HG03469 (cell line): Measurements from ENCODE around the gene U2AF1.
"Not testable (repeated sequence)": the region's sequence is repeated elsewhere in the genome, so short reads cannot be mapped to it uniquely, and the experiment has no call there.

ENCODE experiments used
- ATAC-seq: cut with Tn5 transposase; IDR thresholded peaks from one replicate; pipeline ENCODE4 v1.9.1; 2021; ENCODE audit warnings: mild to moderate bottlenecking, moderate library complexity, moderate number of reproducible peaks; ENCODE audit not compliant: unreplicated experiment

Gene U2AF1

GRCh38 chr21:43082587-43083300, 24.6 kb downstream of the U2AF1 start:
- not testable (repeated sequence) for ATAC-seq

- ATAC-seq = not testable (repeated sequence)
Measured at GRCh38 chr21:43076643-43077042, 30.7 kb downstream of the U2AF1 start.

GRCh38 chr21:43076023-43076637, 31.2 kb downstream of the U2AF1 start:
- ATAC-seq = not testable (repeated sequence)

- ATAC-seq = not testable (repeated sequence)
Measured at GRCh38 chr21:43075170-43076022, 32.0 kb downstream of the U2AF1 start, which contains the start of gene CBS. CBS (minus strand) TSS chr21:43075835; CDS start chr21:43072193, 3,642 bp downstream.

- ATAC-seq = not testable (repeated sequence)
Measured at GRCh38 chr21:43074401-43075169, 32.8 kb downstream of the U2AF1 start.

- not testable (repeated sequence) for ATAC-seq
Measured at GRCh38 chr21:43072742-43073141, 34.6 kb downstream of the U2AF1 start.

GRCh38 chr21:43069682-43070081, 37.7 kb downstream of the U2AF1 start:
- not testable (repeated sequence) for ATAC-seq

GRCh38 chr21:43068065-43068464, 39.3 kb downstream of the U2AF1 start:
- not testable (repeated sequence) for ATAC-seq

- not testable (repeated sequence) for ATAC-seq
Measured at GRCh38 chr21:43066690-43067089, 40.7 kb downstream of the U2AF1 start.

- not testable (repeated sequence) for ATAC-seq
Measured at GRCh38 chr21:43065991-43066390, 41.4 kb downstream of the U2AF1 start.

- ATAC-seq = not testable (repeated sequence)
Measured at GRCh38 chr21:43064265-43064917, 43.0 kb downstream of the U2AF1 start.

- ATAC-seq = not testable (repeated sequence)
Measured at GRCh38 chr21:43062955-43063664, 44.3 kb downstream of the U2AF1 start.

- not testable (repeated sequence) for ATAC-seq
Measured at GRCh38 chr21:43053112-43053511, 54.3 kb downstream of the U2AF1 start.

GRCh38 chr21:43045876-43046821, 61.2 kb downstream of the U2AF1 start:
- ATAC-seq = not testable (repeated sequence)

GRCh38 chr21:43045165-43045875, 62.0 kb downstream of the U2AF1 start:
- not testable (repeated sequence) for ATAC-seq

GRCh38 chr21:43044547-43044946, 62.8 kb downstream of the U2AF1 start:
- not testable (repeated sequence) for ATAC-seq

- not testable (repeated sequence) for ATAC-seq
Measured at GRCh38 chr21:43043291-43043690, 64.1 kb downstream of the U2AF1 start.
